Mesothelial cell of epicardium (in vitro differentiated cells): Measurements from ENCODE around the gene BRD7. TPM values are rescaled to one million over a fixed set of nuclear protein-coding genes. Genes with fewer than 3 reads are reported as not detected.

ENCODE experiments used
- DNase-seq, 2 experiments: peaks; one replicate each; pipeline ENCODE4 v3.0.0; 2021; ENCODE audit warnings: low spot score in 2 of 2; ENCODE audit not compliant: unreplicated experiment in 2 of 2
- H3K27ac Mint-ChIP-seq: 2 replicates; pipeline ENCODE4 v1.8.0; 2021; ENCODE audit warnings: mixed read lengths
- H3K27me3 Mint-ChIP-seq: 2 replicates; pipeline ENCODE4 v1.8.0; 2021; ENCODE audit warnings: low read depth, mixed read lengths
- H3K36me3 Mint-ChIP-seq: 2 replicates; pipeline ENCODE4 v1.8.0; 2021; ENCODE audit warnings: mixed read lengths
- H3K4me1 Mint-ChIP-seq: 2 replicates; pipeline ENCODE4 v1.8.0; 2021; ENCODE audit warnings: mixed read lengths
- H3K4me3 Mint-ChIP-seq: 2 replicates; pipeline ENCODE4 v1.8.0; 2021; ENCODE audit warnings: mild to moderate bottlenecking, moderate library complexity, mixed read lengths
- H3K9me3 Mint-ChIP-seq: 2 replicates; pipeline ENCODE4 v1.8.0; 2021; ENCODE audit warnings: mixed read lengths
- CTCF ChIP-seq: fragments of 200-600 bp; sonication (generic); IDR thresholded peaks from one replicate; pipeline ENCODE4 v1.5.0; 2021; ENCODE audit warnings: antibody characterized with exemption; ENCODE audit not compliant: unreplicated experiment
- total RNA-seq: library from RNA; stranded (reverse); gene quantifications from 3 replicates; pipeline ENCODE4 v1.2.1, GENCODE V29; 2021

Gene BRD7
- total RNA-seq, 1 donor from 2014 or later, result 76.8 TPM

GRCh38 chr16:50284131-50284911 lies 84.5 kb downstream of the BRD7 start:
- H3K9me3 Mint-ChIP-seq, result peaks cover 12% of the 10 kb centered on the region
- no peak for DNase-seq
- no peak for TF ChIP-seq CTCF
- H3K27ac Mint-ChIP-seq, result peak overlapping the region; percentile 28
- H3K4me1 Mint-ChIP-seq, result no peaks in the 10 kb centered on the region
- no peak overlapping the region for H3K4me3 Mint-ChIP-seq
- H3K27me3 Mint-ChIP-seq, result no peaks in the 10 kb centered on the region
- H3K36me3 Mint-ChIP-seq, result peaks cover 4% of the 10 kb centered on the region

GRCh38 chr16:50282955-50283631 lies 85.7 kb downstream of the BRD7 start:
- Mint-ChIP-seq H3K36me3 (peaks cover 6% of the 10 kb centered on the region), H3K4me3 (no peak overlapping the region), H3K4me1 (no peaks in the 10 kb centered on the region), H3K27me3 (no peaks in the 10 kb centered on the region), H3K27ac (no peak overlapping the region), H3K9me3 (peaks cover 17% of the 10 kb centered on the region)
- DNase-seq, result no peak
- TF ChIP-seq CTCF, result no peak

GRCh38 chr16:50282010-50282538 lies 86.7 kb downstream of the BRD7 start:
- TF ChIP-seq CTCF, result no peak
- Mint-ChIP-seq H3K27me3 (no peaks in the 10 kb centered on the region), H3K36me3 (peaks cover 6% of the 10 kb centered on the region), H3K27ac (no peak overlapping the region), H3K4me3 (no peak overlapping the region), H3K4me1 (no peaks in the 10 kb centered on the region), H3K9me3 (peaks cover 18% of the 10 kb centered on the region)
- no peak for DNase-seq

GRCh38 chr16:50281391-50282009 lies 87.3 kb downstream of the BRD7 start:
- H3K9me3 Mint-ChIP-seq, result peaks cover 16% of the 10 kb centered on the region
- H3K4me1 Mint-ChIP-seq, result no peaks in the 10 kb centered on the region
- no peak for DNase-seq
- no peak overlapping the region for H3K4me3 Mint-ChIP-seq
- H3K27me3 Mint-ChIP-seq, result no peaks in the 10 kb centered on the region
- TF ChIP-seq CTCF, result no peak
- peaks cover 4% of the 10 kb centered on the region for H3K36me3 Mint-ChIP-seq
- no peak overlapping the region for H3K27ac Mint-ChIP-seq

- no peak for TF ChIP-seq CTCF
- peaks cover 3% of the 10 kb centered on the region for H3K36me3 Mint-ChIP-seq
- no peaks in the 10 kb centered on the region for H3K4me1 Mint-ChIP-seq
- H3K4me3 Mint-ChIP-seq, result no peak overlapping the region
- peaks cover 14% of the 10 kb centered on the region for H3K9me3 Mint-ChIP-seq
- DNase-seq, result no peak
- no peaks in the 10 kb centered on the region for H3K27me3 Mint-ChIP-seq
- H3K27ac Mint-ChIP-seq, result no peak overlapping the region
Observed at GRCh38 chr16:50280932-50281331, 87.9 kb downstream of the BRD7 start.
